ENCODE results near the gene LCP1. TPM values are rescaled to one million over a fixed set of nuclear protein-coding genes. Genes with fewer than 3 reads are reported as not detected.

Gene LCP1
- total RNA-seq, 6 experiments from 2014 or later: 0.05 TPM; not detected in 5

DNA sequence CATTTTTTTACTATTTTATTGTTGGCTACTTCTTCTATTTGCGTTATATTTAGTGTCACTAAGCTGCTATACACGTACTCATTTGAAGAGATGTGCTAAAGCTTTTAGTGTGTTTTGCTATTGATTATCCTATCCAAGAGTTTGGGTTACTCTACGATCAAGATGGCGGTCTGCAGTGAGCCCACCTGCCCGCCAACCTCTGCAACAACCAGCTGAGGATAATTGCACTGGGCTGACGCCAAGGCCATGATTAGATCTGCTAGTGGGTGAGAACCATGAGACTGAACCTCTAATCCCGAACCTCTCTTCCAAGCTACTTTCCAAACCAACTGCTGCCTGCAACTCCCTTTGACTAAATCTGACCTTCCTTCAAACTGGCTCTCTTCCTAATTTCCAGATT, 78.9 kb downstream of the LCP1 start:
- Mint-ChIP-seq H3K36me3 (ENCODE audit: low read depth) (no peaks in the 10 kb centered on the region), H3K4me1 (ENCODE audit: low read depth) (peaks cover 6% of the 10 kb centered on the region; the same call in 1 of the 2 replicates), H3K9me3 (no peaks in the 10 kb centered on the region), H3K4me3 (no peak overlapping the region), H3K27ac (no peak overlapping the region), H3K27me3 (ENCODE audit: insufficient read depth) (peaks cover under 1% of the 10 kb centered on the region; the same call in 1 of the 2 replicates)
- no peak for DNase-seq
- TF ChIP-seq, protein P1, sequence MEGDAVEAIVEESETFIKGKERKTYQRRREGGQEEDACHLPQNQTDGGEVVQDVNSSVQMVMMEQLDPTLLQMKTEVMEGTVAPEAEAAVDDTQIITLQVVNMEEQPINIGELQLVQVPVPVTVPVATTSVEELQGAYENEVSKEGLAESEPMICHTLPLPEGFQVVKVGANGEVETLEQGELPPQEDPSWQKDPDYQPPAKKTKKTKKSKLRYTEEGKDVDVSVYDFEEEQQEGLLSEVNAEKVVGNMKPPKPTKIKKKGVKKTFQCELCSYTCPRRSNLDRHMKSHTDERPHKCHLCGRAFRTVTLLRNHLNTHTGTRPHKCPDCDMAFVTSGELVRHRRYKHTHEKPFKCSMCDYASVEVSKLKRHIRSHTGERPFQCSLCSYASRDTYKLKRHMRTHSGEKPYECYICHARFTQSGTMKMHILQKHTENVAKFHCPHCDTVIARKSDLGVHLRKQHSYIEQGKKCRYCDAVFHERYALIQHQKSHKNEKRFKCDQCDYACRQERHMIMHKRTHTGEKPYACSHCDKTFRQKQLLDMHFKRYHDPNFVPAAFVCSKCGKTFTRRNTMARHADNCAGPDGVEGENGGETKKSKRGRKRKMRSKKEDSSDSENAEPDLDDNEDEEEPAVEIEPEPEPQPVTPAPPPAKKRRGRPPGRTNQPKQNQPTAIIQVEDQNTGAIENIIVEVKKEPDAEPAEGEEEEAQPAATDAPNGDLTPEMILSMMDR (IDR thresholded peaks at IDR 0.05): no peak

DNA sequence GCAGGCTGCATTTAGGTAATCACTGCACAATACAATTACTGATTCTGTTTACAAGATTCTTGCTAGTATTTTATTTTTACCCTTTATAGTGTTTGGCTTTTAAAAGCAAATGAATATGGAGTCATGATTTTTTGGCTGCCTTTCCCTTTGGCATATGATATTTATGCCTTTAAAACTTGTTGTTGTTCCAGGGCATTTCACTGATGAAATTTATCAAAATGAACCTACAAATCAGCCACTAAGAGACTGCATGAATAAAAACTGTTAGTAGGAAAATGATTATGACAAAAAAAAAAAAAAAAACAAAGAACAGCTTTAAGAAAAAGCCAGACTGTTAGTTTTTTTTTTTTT, 79.7 kb downstream of the LCP1 start:
- Mint-ChIP-seq H3K4me3 (no peak overlapping the region), H3K36me3 (ENCODE audit: low read depth) (no peaks in the 10 kb centered on the region), H3K4me1 (ENCODE audit: low read depth) (peaks cover 6% of the 10 kb centered on the region; the same call in 1 of the 2 replicates), H3K27ac (no peak overlapping the region), H3K27me3 (ENCODE audit: insufficient read depth) (peaks cover 1% of the 10 kb centered on the region; the same call in 1 of the 2 replicates), H3K9me3 (no peaks in the 10 kb centered on the region)
- TF ChIP-seq, protein P1 (IDR thresholded peaks at IDR 0.05): no peak
- no peak for DNase-seq

DNA sequence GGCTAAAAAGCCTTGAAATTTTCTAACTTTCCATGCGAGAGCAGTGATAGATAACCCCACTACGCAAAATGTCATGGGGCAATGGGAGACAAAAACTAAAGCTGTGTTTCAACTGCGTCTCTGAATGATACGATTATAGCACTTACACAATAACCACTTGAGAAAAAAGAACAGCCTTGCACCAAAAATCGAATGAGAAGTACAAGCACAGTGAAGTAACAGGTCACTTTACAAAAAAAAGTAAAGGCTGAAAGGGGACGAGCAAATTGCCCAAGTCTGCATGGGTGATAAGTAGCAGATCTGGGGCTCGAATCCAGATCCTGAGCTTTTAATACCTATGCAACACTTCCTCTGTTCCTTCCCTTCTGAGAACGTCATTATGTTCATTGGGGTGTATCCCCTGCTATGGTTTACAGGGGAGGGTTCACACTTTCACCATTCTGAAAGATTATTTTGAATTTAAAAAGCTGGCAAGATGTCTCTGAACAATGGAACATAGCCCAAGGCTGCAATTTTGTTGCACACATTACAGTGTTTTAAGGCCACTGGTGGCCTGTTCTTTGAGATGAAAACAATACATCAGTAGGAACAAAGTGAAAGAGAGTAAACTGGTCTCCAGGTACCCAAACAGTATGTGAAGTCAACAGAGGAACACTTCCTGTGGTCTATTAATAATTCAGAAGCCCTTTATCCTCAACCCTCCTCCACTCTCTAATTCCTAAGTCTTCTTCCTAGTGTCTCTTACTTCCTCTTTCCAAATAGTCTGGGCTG, 80.3 kb downstream of the LCP1 start:
- Mint-ChIP-seq H3K27ac (no peak overlapping the region), H3K36me3 (ENCODE audit: low read depth) (no peaks in the 10 kb centered on the region), H3K4me1 (ENCODE audit: low read depth) (peaks cover 6% of the 10 kb centered on the region; the same call in 1 of the 2 replicates), H3K4me3 (no peak overlapping the region), H3K27me3 (ENCODE audit: insufficient read depth) (peaks cover 2% of the 10 kb centered on the region; the same call in 1 of the 2 replicates), H3K9me3 (no peaks in the 10 kb centered on the region)
- TF ChIP-seq, protein P1 (IDR thresholded peaks at IDR 0.05): no peak
- no peak for DNase-seq

DNA sequence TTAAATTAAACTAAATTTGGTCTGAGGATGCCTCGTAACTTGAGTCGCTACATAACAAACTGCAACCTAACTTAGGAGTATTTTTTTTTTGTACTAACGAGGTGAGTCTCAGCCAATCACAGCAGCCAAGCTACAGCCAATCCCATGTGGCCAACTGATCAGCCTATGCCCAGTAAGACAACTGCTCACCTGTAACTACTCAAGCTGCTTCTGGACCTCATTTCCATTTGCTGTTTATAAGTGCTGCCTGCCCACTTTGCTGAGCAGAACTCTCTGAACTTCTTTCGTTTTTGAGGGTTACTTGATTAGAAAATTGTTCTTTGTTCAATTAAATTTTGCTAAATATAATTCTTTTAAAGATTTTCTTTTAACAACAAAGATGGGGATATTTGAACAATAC, 81.0 kb downstream of the LCP1 start:
- TF ChIP-seq, protein P1 (IDR thresholded peaks at IDR 0.05): no peak
- H3K27ac Mint-ChIP-seq: no peak overlapping the region
- peaks cover 6% of the 10 kb centered on the region for H3K27me3 Mint-ChIP-seq (ENCODE audit: insufficient read depth)
- no peaks in the 10 kb centered on the region for H3K9me3 Mint-ChIP-seq
- H3K4me3 Mint-ChIP-seq: no peak overlapping the region
- DNase-seq: no peak
- no peaks in the 10 kb centered on the region for H3K36me3 Mint-ChIP-seq (ENCODE audit: low read depth)
- peaks cover 6% of the 10 kb centered on the region; the same call in 1 of the 2 replicates for H3K4me1 Mint-ChIP-seq (ENCODE audit: low read depth)

DNA sequence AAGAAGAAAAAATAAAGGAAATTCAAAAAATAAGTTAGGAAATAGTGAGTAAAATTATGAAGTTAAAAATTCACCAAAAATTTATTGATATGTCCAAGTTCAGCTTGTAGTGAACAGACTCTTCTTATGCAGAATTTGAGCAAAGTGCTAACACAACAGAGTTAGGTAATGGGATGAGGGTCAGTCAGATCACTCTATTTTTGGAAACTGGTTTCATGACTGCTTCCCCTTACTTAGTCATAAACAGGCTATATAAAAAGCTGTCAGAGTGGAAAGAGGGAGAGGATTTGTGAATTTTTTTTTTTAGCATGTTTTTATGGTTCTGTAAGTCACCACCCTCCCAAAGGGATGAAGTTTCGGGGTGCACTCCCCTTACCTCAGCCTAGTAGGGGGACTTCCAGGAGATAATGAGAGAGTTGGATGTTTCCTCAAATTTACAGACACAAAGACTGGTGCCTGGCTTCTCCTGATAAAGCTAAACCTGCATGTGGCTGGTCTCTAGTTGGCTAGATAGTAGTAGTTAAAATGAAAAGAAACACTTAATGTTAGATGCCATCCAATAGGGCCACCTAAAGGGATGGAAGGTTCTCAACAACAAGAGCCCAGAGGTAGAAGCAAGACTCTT, 81.7 kb downstream of the LCP1 start:
- no peak for DNase-seq
- Mint-ChIP-seq H3K4me3 (no peak overlapping the region), H3K27ac (no peak overlapping the region), H3K27me3 (ENCODE audit: insufficient read depth) (peaks cover 6% of the 10 kb centered on the region), H3K36me3 (ENCODE audit: low read depth) (no peaks in the 10 kb centered on the region), H3K4me1 (ENCODE audit: low read depth) (peaks cover 6% of the 10 kb centered on the region; the same call in 1 of the 2 replicates), H3K9me3 (no peaks in the 10 kb centered on the region)
- TF ChIP-seq, protein P1 (IDR thresholded peaks at IDR 0.05): no peak

Data from HFFc6 (cell line).